ENCODE data around the gene LIMCH1.

LIMCH1 gene

DNA sequence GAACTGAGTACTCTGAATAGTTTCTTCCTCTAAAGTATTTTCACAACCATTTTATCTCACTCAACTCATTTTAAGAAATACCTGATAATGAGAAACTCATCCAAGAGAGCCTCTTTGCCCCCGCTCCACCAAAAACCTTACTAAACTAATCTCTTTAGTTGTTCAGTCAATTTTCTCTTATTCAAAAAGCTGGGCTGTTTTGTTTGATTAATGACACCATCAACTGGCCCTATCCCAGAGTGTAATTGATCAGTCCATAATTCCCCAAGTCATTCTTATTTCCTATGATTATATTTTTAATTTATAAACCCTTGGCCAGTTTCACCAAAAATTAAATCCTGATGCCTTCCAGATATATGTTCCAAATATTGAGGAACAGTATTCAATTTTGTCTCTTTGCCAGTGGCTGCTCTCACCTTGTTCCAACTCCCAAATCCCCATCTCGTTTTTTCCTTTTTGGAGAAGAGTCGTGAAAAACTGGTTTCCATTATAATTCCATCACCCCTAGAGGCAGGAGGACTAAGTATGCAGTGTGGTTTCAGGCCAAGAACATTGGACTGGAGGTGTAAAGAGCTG is 10.4 kb downstream of the LIMCH1 start:
- Histone ChIP-seq H3K27me3 (replicated peaks; ENCODE audit: control insufficient read depth, insufficient read depth, low read length) (no peaks in the 10 kb centered on the region), H3K4me3 (replicated peaks; ENCODE audit: low read depth, low read length) (no peak overlapping the region)
- TF ChIP-seq, protein P1, sequence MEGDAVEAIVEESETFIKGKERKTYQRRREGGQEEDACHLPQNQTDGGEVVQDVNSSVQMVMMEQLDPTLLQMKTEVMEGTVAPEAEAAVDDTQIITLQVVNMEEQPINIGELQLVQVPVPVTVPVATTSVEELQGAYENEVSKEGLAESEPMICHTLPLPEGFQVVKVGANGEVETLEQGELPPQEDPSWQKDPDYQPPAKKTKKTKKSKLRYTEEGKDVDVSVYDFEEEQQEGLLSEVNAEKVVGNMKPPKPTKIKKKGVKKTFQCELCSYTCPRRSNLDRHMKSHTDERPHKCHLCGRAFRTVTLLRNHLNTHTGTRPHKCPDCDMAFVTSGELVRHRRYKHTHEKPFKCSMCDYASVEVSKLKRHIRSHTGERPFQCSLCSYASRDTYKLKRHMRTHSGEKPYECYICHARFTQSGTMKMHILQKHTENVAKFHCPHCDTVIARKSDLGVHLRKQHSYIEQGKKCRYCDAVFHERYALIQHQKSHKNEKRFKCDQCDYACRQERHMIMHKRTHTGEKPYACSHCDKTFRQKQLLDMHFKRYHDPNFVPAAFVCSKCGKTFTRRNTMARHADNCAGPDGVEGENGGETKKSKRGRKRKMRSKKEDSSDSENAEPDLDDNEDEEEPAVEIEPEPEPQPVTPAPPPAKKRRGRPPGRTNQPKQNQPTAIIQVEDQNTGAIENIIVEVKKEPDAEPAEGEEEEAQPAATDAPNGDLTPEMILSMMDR (IDR thresholded peaks at IDR 0.05; ENCODE audit: insufficient read depth, low read length, poor library complexity, severe bottlenecking): no peak

DNA sequence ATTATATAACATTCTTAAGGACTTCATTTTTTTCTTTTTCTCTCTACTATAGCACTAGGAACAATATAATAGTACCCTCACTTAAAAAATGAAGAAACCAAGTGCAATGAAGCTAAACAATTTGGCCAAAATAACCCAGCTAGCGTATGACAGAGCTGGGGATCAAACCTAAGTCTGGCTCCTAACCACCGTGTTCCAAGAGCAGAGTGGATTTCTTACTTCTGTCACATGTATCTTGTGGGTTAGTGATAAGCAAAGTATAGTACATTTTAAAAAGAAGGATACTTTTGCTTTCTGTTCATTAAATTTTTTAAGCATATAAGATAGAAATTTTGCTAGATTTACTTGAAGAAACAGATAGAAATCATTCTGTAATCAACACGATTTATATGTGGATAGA is 11.5 kb downstream of the LIMCH1 start:
- TF ChIP-seq, protein P1 (IDR thresholded peaks at IDR 0.05; ENCODE audit: insufficient read depth, low read length, poor library complexity, severe bottlenecking): no peak
- Histone ChIP-seq H3K4me3 (replicated peaks; ENCODE audit: low read depth, low read length) (no peak overlapping the region), H3K27me3 (replicated peaks; ENCODE audit: control insufficient read depth, insufficient read depth, low read length) (no peaks in the 10 kb centered on the region), H3K36me3 (ENCODE audit: control insufficient read depth, insufficient read depth, low read length) (no peaks in the 10 kb centered on the region)
- no peak for DNase-seq (ENCODE audit: extremely low read depth, insufficient read length)

More for the DNA sequence above, 10.4 kb downstream of the LIMCH1 start:
- no peaks in the 10 kb centered on the region for H3K36me3 ChIP-seq (ENCODE audit: control insufficient read depth, insufficient read depth, low read length)
- DNase-seq (ENCODE audit: extremely low read depth, insufficient read length): no peak

GRCh38 chr4:41550308-41550707 is 12.4 kb downstream of the LIMCH1 start:
- no peaks in the 10 kb centered on the region for H3K36me3 ChIP-seq (ENCODE audit: control insufficient read depth, insufficient read depth, low read length)
- no peaks in the 10 kb centered on the region for H3K27me3 ChIP-seq (replicated peaks; ENCODE audit: control insufficient read depth, insufficient read depth, low read length)
- TF ChIP-seq, protein P1 (IDR thresholded peaks at IDR 0.05; ENCODE audit: insufficient read depth, low read length, poor library complexity, severe bottlenecking): no peak
- DNase-seq (ENCODE audit: extremely low read depth, insufficient read length): no peak
- no peak overlapping the region for H3K4me3 ChIP-seq (replicated peaks; ENCODE audit: low read depth, low read length)

- Histone ChIP-seq H3K36me3 (ENCODE audit: control insufficient read depth, insufficient read depth, low read length) (no peaks in the 10 kb centered on the region), H3K4me3 (replicated peaks; ENCODE audit: low read depth, low read length) (no peak overlapping the region), H3K27me3 (replicated peaks; ENCODE audit: control insufficient read depth, insufficient read depth, low read length) (no peaks in the 10 kb centered on the region)
- no peak for DNase-seq (ENCODE audit: extremely low read depth, insufficient read length)
- TF ChIP-seq, protein P1 (IDR thresholded peaks at IDR 0.05; ENCODE audit: insufficient read depth, low read length, poor library complexity, severe bottlenecking): no peak
These were observed 13.6 kb downstream of the LIMCH1 start for GRCh38 chr4:41551536-41551935.

GRCh38 chr4:41554905-41555304 is 16.9 kb downstream of the LIMCH1 start:
- Histone ChIP-seq H3K27me3 (replicated peaks; ENCODE audit: control insufficient read depth, insufficient read depth, low read length) (no peaks in the 10 kb centered on the region), H3K4me3 (replicated peaks; ENCODE audit: low read depth, low read length) (no peak overlapping the region), H3K36me3 (ENCODE audit: control insufficient read depth, insufficient read depth, low read length) (no peaks in the 10 kb centered on the region)
- DNase-seq (ENCODE audit: extremely low read depth, insufficient read length): no peak
- TF ChIP-seq, protein P1 (IDR thresholded peaks at IDR 0.05; ENCODE audit: insufficient read depth, low read length, poor library complexity, severe bottlenecking): no peak

DNA sequence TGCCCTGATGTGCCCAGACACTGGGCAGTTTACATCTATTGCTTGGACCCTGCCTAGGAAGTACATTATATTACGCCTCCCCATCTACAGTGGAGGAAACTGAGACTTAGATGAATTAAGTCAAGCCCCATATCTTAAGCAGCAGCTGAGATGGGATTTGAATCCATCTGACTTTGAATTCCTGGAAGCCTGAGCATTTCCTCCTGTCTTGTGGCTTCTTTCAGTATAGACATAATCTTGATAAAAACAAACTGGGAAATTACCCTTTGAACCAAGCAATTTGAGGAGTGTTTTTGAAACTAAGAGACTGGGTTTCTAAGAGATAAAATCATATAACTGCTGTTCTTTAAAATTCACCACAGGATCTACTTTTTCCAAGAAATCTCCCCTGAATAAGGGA is 18.6 kb downstream of the LIMCH1 start:
- H3K36me3 ChIP-seq (ENCODE audit: control insufficient read depth, insufficient read depth, low read length): no peaks in the 10 kb centered on the region
- TF ChIP-seq, protein P1 (IDR thresholded peaks at IDR 0.05; ENCODE audit: insufficient read depth, low read length, poor library complexity, severe bottlenecking): no peak
- no peaks in the 10 kb centered on the region for H3K27me3 ChIP-seq (replicated peaks; ENCODE audit: control insufficient read depth, insufficient read depth, low read length)
- H3K4me3 ChIP-seq (replicated peaks; ENCODE audit: low read depth, low read length): no peak overlapping the region
- DNase-seq (ENCODE audit: extremely low read depth, insufficient read length): no peak

All from GM06990 (cell line).